Neural crest cell (in vitro differentiated cells): Measurements from ENCODE around the gene TLE3. TPM values are rescaled to one million over a fixed set of nuclear protein-coding genes. Genes with fewer than 3 reads are reported as not detected.

Source experiments
- DNase-seq: peaks from one replicate; pipeline ENCODE4 v3.0.0; 2021; ENCODE audit warnings: low read depth, mixed read lengths, low spot score
- H3K27ac Mint-ChIP-seq: one replicate; pipeline ENCODE4 v1.8.0; 2021; ENCODE audit warnings: mild to moderate bottlenecking, mixed read lengths; ENCODE audit not compliant: unreplicated experiment
- H3K27me3 Mint-ChIP-seq: 2 replicates; pipeline ENCODE4 v1.8.0; 2021; ENCODE audit warnings: low read depth, mild to moderate bottlenecking, mixed read lengths
- H3K36me3 Mint-ChIP-seq: 2 replicates; pipeline ENCODE4 v1.8.0; 2021; ENCODE audit warnings: low read depth, mild to moderate bottlenecking, mixed read lengths
- H3K4me1 Mint-ChIP-seq: 2 replicates; pipeline ENCODE4 v1.8.0; 2021; ENCODE audit warnings: mixed read lengths
- H3K4me3 Mint-ChIP-seq: one replicate; pipeline ENCODE4 v1.8.0; 2021; ENCODE audit warnings: mild to moderate bottlenecking, mixed read lengths
- H3K9me3 Mint-ChIP-seq: 2 replicates; pipeline ENCODE4 v1.8.0; 2021; ENCODE audit warnings: mixed read lengths
- CTCF ChIP-seq: fragments of 200-600 bp; sonication (generic); conservative IDR thresholded peaks from 2 replicates; pipeline ENCODE4 v1.5.0; 2021; ENCODE audit warnings: antibody characterized with exemption, mild to moderate bottlenecking
- total RNA-seq: library from RNA; stranded (reverse); gene quantifications from 2 replicates; pipeline ENCODE4 v1.2.1, GENCODE V29; 2021

TLE3 gene
- total RNA-seq, 1 donor from 2014 or later: 89.9 TPM

- no peak overlapping the region for H3K4me3 Mint-ChIP-seq
- peaks cover 4% of the 10 kb centered on the region for H3K4me1 Mint-ChIP-seq
- no peak for DNase-seq
- no peak overlapping the region for H3K27ac Mint-ChIP-seq
- no peak for TF ChIP-seq CTCF
- no peaks in the 10 kb centered on the region for H3K9me3 Mint-ChIP-seq
- H3K27me3 Mint-ChIP-seq: no peaks in the 10 kb centered on the region
- no peaks in the 10 kb centered on the region for H3K36me3 Mint-ChIP-seq
Observed at GRCh38 chr15:70030851-70031250, 66.9 kb downstream of the TLE3 start.

- Mint-ChIP-seq H3K4me3 (no peak overlapping the region), H3K9me3 (no peaks in the 10 kb centered on the region), H3K4me1 (peaks cover 4% of the 10 kb centered on the region), H3K27me3 (no peaks in the 10 kb centered on the region), H3K27ac (no peak overlapping the region), H3K36me3 (no peaks in the 10 kb centered on the region)
- DNase-seq: no peak
- TF ChIP-seq CTCF: no peak
Observed at GRCh38 chr15:70029297-70029701, 68.4 kb downstream of the TLE3 start.

GRCh38 chr15:70027518-70027917 is 70.2 kb downstream of the TLE3 start:
- H3K4me1 Mint-ChIP-seq: peaks cover 12% of the 10 kb centered on the region
- TF ChIP-seq CTCF: no peak
- H3K4me3 Mint-ChIP-seq: no peak overlapping the region
- H3K9me3 Mint-ChIP-seq: no peaks in the 10 kb centered on the region
- no peaks in the 10 kb centered on the region for H3K36me3 Mint-ChIP-seq
- no peaks in the 10 kb centered on the region for H3K27me3 Mint-ChIP-seq
- DNase-seq: no peak
- no peak overlapping the region for H3K27ac Mint-ChIP-seq

- no peak overlapping the region for H3K4me3 Mint-ChIP-seq
- TF ChIP-seq CTCF: no peak
- H3K36me3 Mint-ChIP-seq: no peaks in the 10 kb centered on the region
- no peak overlapping the region for H3K27ac Mint-ChIP-seq
- no peak for DNase-seq
- no peaks in the 10 kb centered on the region for H3K9me3 Mint-ChIP-seq
- H3K27me3 Mint-ChIP-seq: no peaks in the 10 kb centered on the region
- H3K4me1 Mint-ChIP-seq: peaks cover 12% of the 10 kb centered on the region
Observed at GRCh38 chr15:70026991-70027390, 70.7 kb downstream of the TLE3 start.

GRCh38 chr15:70025413-70026296 is 72.1 kb downstream of the TLE3 start:
- Mint-ChIP-seq H3K27ac (no peak overlapping the region), H3K4me3 (no peak overlapping the region), H3K36me3 (no peaks in the 10 kb centered on the region), H3K4me1 (peaks cover 9% of the 10 kb centered on the region), H3K27me3 (no peaks in the 10 kb centered on the region), H3K9me3 (no peaks in the 10 kb centered on the region)
- no peak for DNase-seq
- no peak for TF ChIP-seq CTCF
